Loucy (cell line): ENCODE measurements around the gene TRIM46.

Experiments
- H2AFZ ChIP-seq: fragments of 200-600 bp; sonication (generic); 2 replicates; pipeline ENCODE4 v1.6.0; 2016; ENCODE audit warnings: antibody characterized with exemption, mild to moderate bottlenecking, low read length, moderate library complexity
- H3F3A ChIP-seq: fragments of 200-600 bp; 2 replicates; pipeline ENCODE4 v1.6.0; 2016; ENCODE audit warnings: antibody characterized with exemption, low read depth, mild to moderate bottlenecking
- H3K27me3 ChIP-seq: fragments of 200-600 bp; sonication (generic); 2 replicates; pipeline ENCODE4 v1.6.1; 2014; ENCODE audit warnings: low read length, mild to moderate bottlenecking; ENCODE audit not compliant: insufficient read depth, poor library complexity, severe bottlenecking
- H3K36me3 ChIP-seq: fragments of 200-600 bp; sonication (generic); 2 replicates; pipeline ENCODE4 v1.6.1; 2016; ENCODE audit warnings: low read length; ENCODE audit not compliant: insufficient read depth
- H3K4me1 ChIP-seq: fragments of 200-600 bp; sonication (generic); 2 replicates; pipeline ENCODE4 v1.5.1; 2014; ENCODE audit warnings: low read length, mild to moderate bottlenecking; ENCODE audit not compliant: insufficient read depth, poor library complexity, severe bottlenecking
- H3K4me2 ChIP-seq: fragments of 200-600 bp; sonication (generic); 2 replicates; pipeline ENCODE4 v1.6.0; 2014; ENCODE audit warnings: antibody characterized with exemption, low read length, low read depth, mild to moderate bottlenecking; ENCODE audit not compliant: poor library complexity, severe bottlenecking
- H3K4me3 ChIP-seq: fragments of 200-600 bp; sonication (generic); 2 replicates; pipeline ENCODE4 v1.5.1; 2014; ENCODE audit warnings: low read length, mild to moderate bottlenecking, mixed read lengths; ENCODE audit not compliant: poor library complexity, severe bottlenecking
- H3K79me2 ChIP-seq: fragments of 200-600 bp; sonication (generic); 2 replicates; pipeline ENCODE4 v1.6.1; 2014; ENCODE audit warnings: low read length; ENCODE audit not compliant: insufficient read depth
- H3K9ac ChIP-seq: fragments of 200-600 bp; sonication (generic); 2 replicates; pipeline ENCODE4 v1.6.0; 2014; ENCODE audit warnings: mild to moderate bottlenecking, low read depth, low read length, moderate library complexity; ENCODE audit not compliant: poor library complexity, severe bottlenecking
- H3K9me2 ChIP-seq: fragments of 200-600 bp; sonication (generic); replicated peaks from 2 replicates; pipeline ENCODE4 v1.6.1; 2016; ENCODE audit warnings: low read depth, low read length, mixed read lengths
- H3K9me3 ChIP-seq: fragments of 200-600 bp; sonication (generic); 2 replicates; pipeline ENCODE4 v1.6.1; 2014; ENCODE audit warnings: mild to moderate bottlenecking, antibody characterized with exemption, low read length, low read depth; ENCODE audit not compliant: insufficient read depth
- H4K20me1 ChIP-seq: fragments of 200-600 bp; sonication (generic); 2 replicates; pipeline ENCODE4 v1.6.0; 2014; ENCODE audit warnings: antibody characterized with exemption, low read length, mild to moderate bottlenecking; ENCODE audit not compliant: insufficient read depth, poor library complexity, severe bottlenecking
- EZH2phosphoT487 ChIP-seq: fragments of 200-600 bp; IDR thresholded peaks from 2 replicates; pipeline ENCODE4 v1.6.1; 2018; ENCODE audit warnings: antibody characterized with exemption, mild to moderate bottlenecking, moderate library complexity, borderline replicate concordance
- TF ChIP-seq, protein P1 (sequence below): fragments of 200-600 bp; sonication (generic); conservative IDR thresholded peaks from 2 replicates; pipeline ENCODE4 v1.5.1; 2014; ENCODE audit warnings: mild to moderate bottlenecking, antibody characterized with exemption, low read length

TRIM46 gene

DNA sequence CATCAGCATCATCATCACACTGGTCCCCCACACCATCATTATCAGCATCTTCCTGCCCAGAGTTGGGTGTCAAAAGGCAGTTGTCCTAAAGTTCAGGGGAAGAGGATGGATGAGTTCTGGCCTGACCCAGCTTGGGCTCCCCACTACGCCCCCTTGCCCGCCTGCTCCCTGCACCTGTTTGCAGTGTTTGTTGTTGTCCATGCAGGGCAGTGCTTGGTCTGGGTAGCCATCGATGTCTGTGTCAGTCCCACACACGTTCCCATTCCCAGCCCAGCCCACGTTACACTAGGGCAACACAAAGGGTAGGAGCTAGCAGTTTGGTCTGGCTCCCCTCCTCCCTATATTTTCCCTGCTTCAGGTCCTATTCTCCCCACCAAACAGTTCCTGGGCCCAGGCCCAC is 27.3 kb downstream of the TRIM46 start:
- Histone ChIP-seq H3K4me3 (no peak overlapping the region), H3K36me3 (no peaks in the 10 kb centered on the region), H3F3A (no peaks in the 10 kb centered on the region), H3K4me1 (no peaks in the 10 kb centered on the region), H3K9ac (no peak overlapping the region), H3K9me2 (no peaks in the 10 kb centered on the region), H3K79me2 (no peaks in the 10 kb centered on the region), H3K27me3 (no peaks in the 10 kb centered on the region), H2AFZ (no peak overlapping the region), H4K20me1 (no peaks in the 10 kb centered on the region), H3K4me2 (no peak overlapping the region), H3K9me3 (no peaks in the 10 kb centered on the region)
- no peak for TF ChIP-seq EZH2phosphoT487
- TF ChIP-seq, protein P1, sequence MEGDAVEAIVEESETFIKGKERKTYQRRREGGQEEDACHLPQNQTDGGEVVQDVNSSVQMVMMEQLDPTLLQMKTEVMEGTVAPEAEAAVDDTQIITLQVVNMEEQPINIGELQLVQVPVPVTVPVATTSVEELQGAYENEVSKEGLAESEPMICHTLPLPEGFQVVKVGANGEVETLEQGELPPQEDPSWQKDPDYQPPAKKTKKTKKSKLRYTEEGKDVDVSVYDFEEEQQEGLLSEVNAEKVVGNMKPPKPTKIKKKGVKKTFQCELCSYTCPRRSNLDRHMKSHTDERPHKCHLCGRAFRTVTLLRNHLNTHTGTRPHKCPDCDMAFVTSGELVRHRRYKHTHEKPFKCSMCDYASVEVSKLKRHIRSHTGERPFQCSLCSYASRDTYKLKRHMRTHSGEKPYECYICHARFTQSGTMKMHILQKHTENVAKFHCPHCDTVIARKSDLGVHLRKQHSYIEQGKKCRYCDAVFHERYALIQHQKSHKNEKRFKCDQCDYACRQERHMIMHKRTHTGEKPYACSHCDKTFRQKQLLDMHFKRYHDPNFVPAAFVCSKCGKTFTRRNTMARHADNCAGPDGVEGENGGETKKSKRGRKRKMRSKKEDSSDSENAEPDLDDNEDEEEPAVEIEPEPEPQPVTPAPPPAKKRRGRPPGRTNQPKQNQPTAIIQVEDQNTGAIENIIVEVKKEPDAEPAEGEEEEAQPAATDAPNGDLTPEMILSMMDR, result no peak

DNA sequence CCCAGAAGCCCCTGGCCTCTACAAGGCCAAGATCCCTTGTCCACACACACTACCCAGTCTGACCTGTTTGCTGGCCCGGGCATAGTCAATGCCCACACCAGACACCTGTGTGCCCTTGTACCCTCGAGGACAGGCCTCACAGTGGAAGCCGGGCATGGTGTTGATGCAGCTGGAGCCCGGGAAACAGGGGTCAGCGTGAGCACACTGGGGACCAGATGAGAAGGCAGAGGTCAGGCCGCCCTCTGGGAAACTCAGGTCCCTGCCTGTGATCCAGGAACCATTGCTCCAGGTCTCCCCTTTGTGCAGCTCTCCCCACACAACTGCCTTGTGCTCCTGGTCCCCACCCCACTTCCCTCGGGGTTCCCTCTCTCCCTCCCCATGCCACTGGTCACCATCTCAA is 28.5 kb downstream of the TRIM46 start:
- Histone ChIP-seq H3K79me2 (no peaks in the 10 kb centered on the region), H3K4me1 (peaks cover 4% of the 10 kb centered on the region), H2AFZ (no peak overlapping the region), H3K4me2 (no peak overlapping the region), H3K9ac (no peak overlapping the region), H4K20me1 (no peaks in the 10 kb centered on the region), H3K27me3 (no peaks in the 10 kb centered on the region), H3K4me3 (no peak overlapping the region), H3K9me3 (no peaks in the 10 kb centered on the region), H3K9me2 (no peaks in the 10 kb centered on the region), H3F3A (no peaks in the 10 kb centered on the region), H3K36me3 (no peaks in the 10 kb centered on the region)
- TF ChIP-seq, protein P1, result no peak
- no peak for TF ChIP-seq EZH2phosphoT487

DNA sequence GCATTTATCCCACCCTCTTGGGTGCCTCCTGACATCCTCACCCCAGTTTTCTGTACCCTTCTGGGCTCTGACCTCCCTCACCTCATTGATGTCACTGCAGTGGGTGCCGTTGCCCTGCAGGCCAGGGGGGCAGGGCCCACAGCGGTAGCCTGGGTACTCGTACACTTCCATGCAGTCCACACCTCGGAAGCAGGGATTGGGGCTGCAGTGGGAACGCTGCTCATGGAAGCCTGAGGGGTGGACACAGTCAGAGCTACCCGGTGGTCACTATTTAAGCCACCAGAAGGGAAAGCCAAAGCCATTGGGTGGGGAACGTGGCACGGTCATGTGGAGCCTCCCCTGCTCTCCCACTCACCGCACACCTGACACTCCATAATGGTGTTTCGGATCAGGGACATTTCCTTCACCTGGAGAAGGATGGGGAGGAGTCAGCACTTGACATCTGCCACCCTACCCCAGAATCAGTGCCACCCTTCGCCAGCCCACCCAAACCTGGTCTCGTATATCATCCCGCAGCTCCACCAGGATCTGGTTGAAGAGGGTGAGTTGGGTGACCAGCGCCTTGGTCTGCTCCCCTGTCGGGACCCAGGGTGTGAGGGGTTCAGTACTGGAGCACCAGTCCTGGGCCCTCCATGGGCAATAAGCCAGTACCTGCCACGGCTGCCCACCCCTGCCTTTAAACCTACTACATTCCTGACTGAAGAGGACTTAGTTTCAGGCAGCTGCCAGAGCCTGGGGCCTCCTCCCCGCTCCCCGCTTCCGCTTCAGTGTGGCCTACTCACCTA is 29.3 kb downstream of the TRIM46 start:
- Histone ChIP-seq H3K9ac (no peak overlapping the region), H4K20me1 (no peaks in the 10 kb centered on the region), H2AFZ (no peak overlapping the region), H3K4me2 (no peak overlapping the region), H3K27me3 (no peaks in the 10 kb centered on the region), H3K79me2 (no peaks in the 10 kb centered on the region), H3K4me1 (peaks cover 11% of the 10 kb centered on the region), H3K9me2 (no peaks in the 10 kb centered on the region), H3K36me3 (no peaks in the 10 kb centered on the region), H3K4me3 (no peak overlapping the region), H3K9me3 (no peaks in the 10 kb centered on the region), H3F3A (no peaks in the 10 kb centered on the region)
- TF ChIP-seq, protein P1, result no peak
